HG03575 (cell line): Measurements from ENCODE around the gene SPATA24.
"Not testable (repeated sequence)": the region's sequence is repeated elsewhere in the genome, so short reads cannot be mapped to it uniquely, and the experiment has no call there.

Experiments
- ATAC-seq: cut with Tn5 transposase; IDR thresholded peaks from one replicate; pipeline ENCODE4 v1.9.1; 2021; ENCODE audit not compliant: unreplicated experiment, insufficient number of reproducible peaks, low FRiP score; ENCODE audit errors: extremely low read depth

SPATA24 gene

DNA sequence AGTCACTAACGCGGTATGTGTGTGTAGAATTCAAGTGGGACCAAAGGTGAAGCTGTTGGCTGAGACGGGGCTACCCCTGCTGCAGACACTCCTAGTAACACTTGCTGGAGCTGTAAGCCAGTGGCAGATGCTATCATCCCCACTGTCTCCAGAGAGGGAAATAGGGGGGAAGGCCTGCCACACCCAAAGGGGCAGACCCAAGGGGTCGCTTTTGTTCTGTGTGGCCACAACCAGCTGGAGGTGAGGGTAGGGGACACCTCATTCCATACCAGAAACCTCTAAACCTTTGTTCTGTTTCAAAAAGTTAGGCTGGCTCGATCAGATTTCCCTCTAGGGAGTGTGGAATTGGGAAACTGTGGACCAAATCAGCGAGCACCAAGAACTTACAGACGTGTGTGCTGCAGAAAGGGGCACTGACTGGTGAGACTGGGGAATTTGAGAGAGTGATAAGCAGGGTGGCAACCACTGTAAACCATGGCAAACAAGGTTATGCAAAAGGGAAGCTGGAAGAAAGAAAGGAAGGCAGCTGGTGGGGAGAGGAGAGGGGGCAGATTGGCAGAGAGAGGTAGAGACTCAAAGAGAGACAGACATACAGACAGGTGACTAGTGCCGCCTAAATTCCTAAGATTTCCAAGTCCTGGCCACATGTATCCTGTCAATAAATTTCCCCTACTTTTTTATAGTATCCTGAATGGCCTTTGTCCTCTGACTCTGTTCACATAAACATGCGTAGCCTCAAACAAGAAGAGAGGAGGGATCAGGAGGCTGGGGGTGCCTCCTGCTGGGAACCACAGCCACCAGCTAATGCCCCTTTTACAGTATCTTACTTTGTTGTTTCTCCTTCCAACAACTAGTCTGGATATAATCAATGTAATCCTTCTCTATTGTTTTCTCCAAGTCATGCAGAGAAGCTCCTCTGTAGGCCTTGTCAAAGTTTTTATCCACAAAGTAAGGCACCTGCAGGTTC is 15.6 kb upstream of the SPATA24 start:
- no peak for ATAC-seq

GRCh38 chr5:139418793-139419192 is 14.9 kb upstream of the SPATA24 start:
- ATAC-seq = no peak

- no peak for ATAC-seq
Measured at GRCh38 chr5:139417214-139417613, 13.3 kb upstream of the SPATA24 start.

DNA sequence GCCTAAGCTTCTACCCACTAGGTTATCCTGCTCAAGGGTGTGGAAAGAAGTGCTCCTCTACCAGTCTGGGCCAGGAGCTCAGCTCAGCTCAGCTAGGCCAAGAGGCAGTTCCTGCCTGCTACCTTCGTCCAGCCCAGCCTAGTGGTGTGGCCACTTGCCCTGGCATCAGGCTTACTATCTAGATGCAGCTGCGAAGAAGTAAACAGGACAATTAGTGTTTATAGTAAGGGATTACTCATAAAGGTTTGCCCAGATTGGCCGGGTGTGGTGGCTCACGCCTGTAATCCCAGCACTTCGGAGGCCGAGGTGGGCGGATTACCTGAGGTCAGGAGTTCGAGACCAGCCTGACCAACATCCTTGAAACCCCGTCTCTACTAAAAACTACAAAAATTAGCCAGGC is 12.8 kb upstream of the SPATA24 start:
- ATAC-seq = no peak

DNA sequence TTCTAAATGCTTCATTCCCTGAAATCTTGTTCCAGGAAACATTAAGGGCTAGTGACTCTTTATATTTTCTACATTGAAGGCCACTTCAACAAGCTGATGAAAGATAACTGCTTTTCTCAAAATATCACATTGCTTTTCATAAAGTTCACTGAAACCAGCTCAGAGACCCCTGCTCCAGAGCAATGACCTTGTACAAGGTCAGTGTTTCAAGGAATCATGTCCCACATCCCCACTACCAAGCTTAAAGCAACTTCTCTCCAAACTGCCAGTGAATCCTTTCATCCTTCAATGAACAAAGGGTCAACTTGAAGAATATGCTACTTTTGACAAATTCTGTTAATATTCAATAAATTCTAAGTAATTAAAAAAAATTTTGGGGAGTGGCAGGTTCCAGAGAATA is 12.0 kb upstream of the SPATA24 start:
- ATAC-seq = no peak

GRCh38 chr5:139415221-139415861 is 11.5 kb upstream of the SPATA24 start:
- no peak for ATAC-seq

GRCh38 chr5:139414581-139415130 is 10.8 kb upstream of the SPATA24 start:
- no peak for ATAC-seq

DNA sequence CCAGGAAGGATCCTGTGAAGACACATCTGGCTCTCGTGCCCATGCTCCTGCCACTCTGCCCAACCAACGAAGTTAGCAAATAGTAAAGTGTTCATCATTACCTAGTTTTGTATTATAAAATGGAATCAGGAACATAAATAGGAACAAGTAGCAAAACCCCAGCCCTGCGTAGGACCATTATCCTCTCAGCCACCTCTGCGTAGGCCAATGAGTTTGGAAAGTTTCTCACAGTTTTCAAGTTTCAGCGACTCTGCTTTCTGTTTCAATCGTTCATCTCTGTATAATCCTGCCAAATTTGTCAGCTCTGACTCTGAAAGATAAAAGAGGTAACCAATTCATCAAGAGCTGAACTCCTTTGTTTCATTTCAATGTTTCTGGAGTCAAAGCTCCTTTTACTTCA is 10.1 kb upstream of the SPATA24 start:
- no peak for ATAC-seq

GRCh38 chr5:139413153-139413552 is 9.3 kb upstream of the SPATA24 start:
- ATAC-seq = no peak

DNA sequence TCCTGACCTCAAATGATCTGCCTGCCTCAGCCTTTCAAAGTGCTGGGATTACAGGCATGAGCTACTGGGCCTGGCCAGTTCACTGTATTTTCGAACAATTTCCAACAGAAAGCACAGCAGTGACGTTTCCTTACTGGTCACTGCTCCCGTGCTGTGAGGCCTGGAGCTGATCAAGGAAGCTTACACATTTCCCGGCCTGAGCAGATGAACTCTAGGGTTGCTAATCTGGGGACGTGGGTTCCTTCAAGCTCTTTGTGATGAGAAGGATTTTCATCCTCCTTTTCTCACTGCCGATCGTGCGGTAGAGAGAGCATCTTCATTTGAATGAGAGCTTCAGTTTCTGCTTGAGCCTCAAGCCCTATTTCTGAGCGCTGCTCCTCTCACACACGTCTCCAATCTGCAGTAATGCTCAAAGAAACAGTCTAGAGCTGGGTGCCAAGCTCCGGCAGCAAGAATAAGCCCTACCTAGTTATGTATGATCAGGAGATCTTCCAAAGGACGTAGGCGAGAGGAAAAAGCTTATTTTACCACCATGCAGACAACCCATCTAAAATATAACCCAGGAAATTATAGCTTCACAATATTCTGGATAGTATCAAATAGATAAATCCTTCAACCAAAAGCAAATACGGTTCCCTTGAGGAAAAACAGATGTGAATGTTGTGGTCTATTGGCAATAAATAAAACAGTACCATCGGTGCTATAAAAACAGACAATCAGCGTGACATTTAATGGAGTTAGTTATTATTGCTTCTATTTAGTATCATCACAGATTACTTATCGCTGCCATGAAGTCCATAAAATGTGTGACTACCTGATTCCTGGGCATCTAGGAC is 7.3 kb upstream of the SPATA24 start:
- no peak for ATAC-seq

DNA sequence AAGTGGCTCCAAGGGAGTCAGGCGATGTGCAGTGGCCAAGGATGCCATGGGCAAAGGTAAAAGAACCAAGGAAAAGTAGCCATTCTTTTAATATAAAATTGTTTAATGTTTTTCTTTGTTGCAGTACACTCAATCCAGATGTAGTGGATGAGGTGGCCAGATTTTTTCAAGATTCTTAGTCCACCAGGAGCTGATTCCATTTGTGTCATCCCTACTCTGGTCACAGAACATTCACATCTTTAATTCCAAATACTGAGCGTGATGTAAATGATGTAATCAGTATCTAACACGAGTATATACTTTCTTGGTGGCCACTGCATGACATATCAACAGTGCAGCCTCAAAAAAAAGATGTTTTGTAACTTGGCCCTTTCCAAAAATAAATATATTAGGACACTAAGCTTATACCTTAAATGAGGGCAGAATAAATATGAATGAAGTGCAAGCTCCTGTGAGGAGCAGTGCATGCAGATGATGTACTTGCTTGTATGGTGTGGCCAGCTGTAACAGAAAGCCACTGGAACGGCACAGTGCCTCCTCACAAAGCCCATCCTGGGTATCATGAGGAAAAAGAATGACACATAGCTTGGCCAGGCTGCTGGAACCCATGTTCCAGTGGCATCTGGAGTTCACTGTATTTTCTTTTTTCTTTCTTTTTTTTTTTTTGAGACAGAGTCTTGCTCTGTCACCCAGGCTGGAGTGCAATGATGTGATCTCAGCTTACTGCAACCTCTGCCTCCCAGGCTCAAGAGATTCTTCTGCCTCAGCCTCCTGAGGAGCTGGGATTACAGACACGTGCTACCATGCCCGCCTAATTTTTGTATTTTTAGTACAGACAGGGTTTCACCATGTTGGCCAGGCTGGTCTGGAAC is 6.5 kb upstream of the SPATA24 start:
- ATAC-seq = no peak

GRCh38 chr5:139409116-139409515 is 5.2 kb upstream of the SPATA24 start:
- ATAC-seq = not testable (repeated sequence)

- no peak for ATAC-seq
Measured at GRCh38 chr5:139408191-139408590, 4.3 kb upstream of the SPATA24 start.

GRCh38 chr5:139407517-139407916 is 3.6 kb upstream of the SPATA24 start:
- no peak for ATAC-seq

GRCh38 chr5:139406963-139407362 is 3.1 kb upstream of the SPATA24 start:
- ATAC-seq = no peak

DNA sequence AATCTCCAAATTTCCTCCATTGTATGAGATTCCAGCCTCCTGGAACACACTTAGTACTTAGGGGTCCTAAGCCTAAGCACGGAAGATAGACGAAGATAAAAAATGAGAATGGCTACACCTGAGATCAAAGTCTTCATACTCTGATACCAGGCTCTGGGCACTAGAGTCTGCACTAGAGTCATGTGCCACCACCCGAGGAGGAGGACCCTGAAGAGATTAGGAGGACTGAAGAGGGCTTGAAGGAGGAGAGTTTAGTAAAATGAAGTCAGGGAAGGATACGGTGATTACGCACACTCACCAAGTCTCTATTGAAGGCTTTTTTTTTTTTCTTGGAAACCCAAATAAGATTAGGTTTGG is 573 bp upstream of the SPATA24 start:
- no peak for ATAC-seq

DNA sequence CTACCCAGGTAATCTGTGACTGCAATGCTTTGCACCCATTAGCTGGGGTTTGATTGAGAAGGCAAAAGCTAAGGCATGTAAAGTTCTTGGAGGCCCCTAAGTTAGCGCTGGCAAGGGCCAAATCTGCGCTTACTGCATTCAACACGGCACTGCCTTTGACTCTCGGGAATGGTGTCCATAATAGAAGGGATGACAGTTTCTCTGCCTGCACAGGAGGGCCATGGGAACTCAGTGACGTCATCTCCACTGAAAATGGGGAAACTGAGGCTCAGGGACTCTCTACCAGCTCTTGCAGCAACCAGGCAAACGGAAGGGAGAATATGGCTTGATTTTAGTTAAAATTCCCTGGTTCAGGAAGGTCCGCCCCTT is 487 bp downstream of the SPATA24 start:
- ATAC-seq = no peak

GRCh38 chr5:139402561-139403158 is 1.2 kb downstream of the SPATA24 start:
- ATAC-seq = no peak
